Fibroblast of the aortic adventitia (primary cell): ENCODE measurements around the gene DPF1. TPM values are rescaled to one million over a fixed set of nuclear protein-coding genes. Genes with fewer than 3 reads are reported as not detected.

ENCODE experiments used
- DNase-seq: peaks from one replicate; pipeline ENCODE4 v3.0.0-alpha.2; 2010; ENCODE audit warnings: low read depth
- H3K4me3 ChIP-seq: 2 replicates; pipeline ENCODE4 v1.5.1; 2011; ENCODE audit warnings: low read depth, mild to moderate bottlenecking, control low read depth, low read length, moderate library complexity
- CTCF ChIP-seq: IDR thresholded peaks from 2 replicates; pipeline ENCODE4 v1.5.1; 2011; ENCODE audit warnings: mild to moderate bottlenecking, low read length, control low read depth, inconsistent platforms; ENCODE audit not compliant: insufficient read depth
- total RNA-seq: library from RNA; depleted of rRNA; stranded (reverse); fragments of >200 nt; gene quantifications from 2 replicates; pipeline ENCODE4 v1.2.3, GENCODE V29; 2012; ENCODE audit warnings: low replicate concordance

The DPF1 gene
- total RNA-seq, 1 donor: 2.7 TPM

GRCh38 chr19:38218204-38218603 lies 5.8 kb downstream of the DPF1 start:
- H3K4me3 ChIP-seq: no peak overlapping the region
- no peak for TF ChIP-seq CTCF
- DNase-seq: no peak

- TF ChIP-seq CTCF: no peak
- H3K4me3 ChIP-seq: no peak overlapping the region
- no peak for DNase-seq
Measured at GRCh38 chr19:38216785-38217641, 7.0 kb downstream of the DPF1 start.

- H3K4me3 ChIP-seq: no peak overlapping the region
- DNase-seq: peak; percentile 11
Measured at GRCh38 chr19:38213911-38214625, 10.0 kb downstream of the DPF1 start.

GRCh38 chr19:38213469-38213868 lies 10.6 kb downstream of the DPF1 start:
- no peak for DNase-seq
- H3K4me3 ChIP-seq: no peak overlapping the region
- no peak for TF ChIP-seq CTCF

More at GRCh38 chr19:38213911-38214625, 10.0 kb downstream of the DPF1 start:
- no peak for TF ChIP-seq CTCF

- no peak for DNase-seq
- no peak for TF ChIP-seq CTCF
- H3K4me3 ChIP-seq: no peak overlapping the region
Measured at GRCh38 chr19:38211766-38212165, 12.3 kb downstream of the DPF1 start.

- no peak overlapping the region for H3K4me3 ChIP-seq
- DNase-seq: no peak
- peak; percentile 9 for TF ChIP-seq CTCF
Measured at GRCh38 chr19:38211151-38211591, 12.9 kb downstream of the DPF1 start.
